Amniotic stem cell (primary cell): Measurements from ENCODE around the gene RABAC1.
"Not testable (repeated sequence)": the region's sequence is repeated elsewhere in the genome, so short reads cannot be mapped to it uniquely, and the experiment has no call there.

Experiments used
- DNase-seq: peaks from one replicate; lab custom pipeline; 2025; lab: John Stamatoyannopoulos, UW

The RABAC1 gene

GRCh38 chr19:41915021-41915775 is 43.9 kb downstream of the RABAC1 start:
- DNase-seq: no peak

- DNase-seq: not testable (repeated sequence)
These were observed 44.7 kb downstream of the RABAC1 start for GRCh38 chr19:41914424-41914834.

- no peak for DNase-seq
These were observed 45.3 kb downstream of the RABAC1 start for GRCh38 chr19:41913538-41914423.

- DNase-seq: no peak
These were observed 46.1 kb downstream of the RABAC1 start for GRCh38 chr19:41912899-41913537.

GRCh38 chr19:41911889-41912731 is 47.0 kb downstream of the RABAC1 start:
- DNase-seq: no peak

- DNase-seq: no peak
These were observed 47.9 kb downstream of the RABAC1 start for GRCh38 chr19:41910992-41911888.

GRCh38 chr19:41910240-41910991 is 48.7 kb downstream of the RABAC1 start:
- no peak for DNase-seq

- no peak for DNase-seq
These were observed 49.4 kb downstream of the RABAC1 start for GRCh38 chr19:41909706-41910105.

- no peak for DNase-seq
These were observed 50.2 kb downstream of the RABAC1 start for GRCh38 chr19:41908724-41909464.

GRCh38 chr19:41907994-41908615 is 51.0 kb downstream of the RABAC1 start:
- DNase-seq: no peak

- DNase-seq: no peak
These were observed 52.0 kb downstream of the RABAC1 start for GRCh38 chr19:41906916-41907680.
